HG03045 (cell line): ENCODE data around the gene TMEM151B.

ENCODE experiments used
- ATAC-seq: cut with Tn5 transposase; IDR thresholded peaks from one replicate; pipeline ENCODE4 v1.9.1; 2021; ENCODE audit warnings: mild to moderate bottlenecking, moderate library complexity; ENCODE audit not compliant: unreplicated experiment

Gene TMEM151B

GRCh38 chr6:44263354-44264100 lies 6.7 kb upstream of the TMEM151B start:
- no peak for ATAC-seq

GRCh38 chr6:44264154-44265006 lies 5.9 kb upstream of the TMEM151B start:
- ATAC-seq = peak; percentile 25

- peak; percentile 42 for ATAC-seq
Measured at GRCh38 chr6:44265007-44265721, 5.1 kb upstream of the TMEM151B start, which contains the start of gene NFKBIE. Gene NFKBIE, minus strand, starts transcription at chr6:44265551. Its CDS starts 205 bp downstream, at chr6:44265346.

- no peak for ATAC-seq
Measured at GRCh38 chr6:44265722-44266233, 4.5 kb upstream of the TMEM151B start.

GRCh38 chr6:44266347-44266746 lies 3.9 kb upstream of the TMEM151B start:
- no peak for ATAC-seq

DNA sequence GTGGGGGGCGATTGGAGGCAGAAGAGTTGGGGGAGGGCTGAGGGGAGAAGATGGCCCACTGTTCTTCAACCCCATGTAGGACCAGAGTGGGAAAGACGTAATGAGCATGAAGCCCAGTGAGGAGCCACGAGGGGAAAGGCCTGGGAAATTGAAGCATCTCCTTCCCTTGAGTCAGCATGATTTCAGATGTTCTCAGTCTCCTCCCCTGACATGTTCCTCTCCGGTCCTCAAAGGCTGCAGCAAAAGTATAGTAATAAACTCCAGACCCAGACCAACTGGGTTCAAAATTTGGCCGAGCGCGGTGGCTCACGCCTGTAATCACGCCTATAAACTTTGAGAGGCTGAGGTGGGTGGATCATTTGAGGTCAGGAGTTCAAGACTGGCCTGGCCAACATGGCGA lies 3.0 kb upstream of the TMEM151B start:
- no peak for ATAC-seq

DNA sequence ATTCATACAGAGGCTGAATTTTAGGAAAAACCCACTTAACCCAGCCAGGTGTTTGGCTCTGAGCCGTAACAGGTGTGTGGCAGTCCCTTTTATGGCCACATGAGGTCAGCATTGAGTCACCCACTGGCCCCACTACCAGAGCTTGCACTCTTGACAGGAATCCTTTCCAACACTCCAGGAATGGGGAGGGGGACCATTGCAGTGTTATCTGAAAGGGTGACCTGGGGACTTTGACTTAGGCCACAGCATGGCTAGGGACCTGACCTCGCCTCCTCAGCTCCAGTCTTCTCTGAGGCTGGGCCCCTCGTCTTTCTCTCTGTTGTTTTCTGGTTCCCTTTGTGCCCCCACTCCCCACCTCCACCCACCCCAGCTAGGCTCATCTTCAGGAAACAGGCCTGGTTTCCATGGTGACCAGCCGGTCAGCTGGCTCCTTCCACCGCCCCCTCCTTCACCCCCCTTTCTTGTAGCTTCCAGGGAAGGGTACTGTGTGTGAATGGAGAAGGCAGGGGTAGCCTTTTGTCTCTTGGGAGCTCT lies 2.1 kb upstream of the TMEM151B start:
- no peak for ATAC-seq

GRCh38 chr6:44269178-44269920 lies 901 bp upstream of the TMEM151B start:
- no peak for ATAC-seq

DNA sequence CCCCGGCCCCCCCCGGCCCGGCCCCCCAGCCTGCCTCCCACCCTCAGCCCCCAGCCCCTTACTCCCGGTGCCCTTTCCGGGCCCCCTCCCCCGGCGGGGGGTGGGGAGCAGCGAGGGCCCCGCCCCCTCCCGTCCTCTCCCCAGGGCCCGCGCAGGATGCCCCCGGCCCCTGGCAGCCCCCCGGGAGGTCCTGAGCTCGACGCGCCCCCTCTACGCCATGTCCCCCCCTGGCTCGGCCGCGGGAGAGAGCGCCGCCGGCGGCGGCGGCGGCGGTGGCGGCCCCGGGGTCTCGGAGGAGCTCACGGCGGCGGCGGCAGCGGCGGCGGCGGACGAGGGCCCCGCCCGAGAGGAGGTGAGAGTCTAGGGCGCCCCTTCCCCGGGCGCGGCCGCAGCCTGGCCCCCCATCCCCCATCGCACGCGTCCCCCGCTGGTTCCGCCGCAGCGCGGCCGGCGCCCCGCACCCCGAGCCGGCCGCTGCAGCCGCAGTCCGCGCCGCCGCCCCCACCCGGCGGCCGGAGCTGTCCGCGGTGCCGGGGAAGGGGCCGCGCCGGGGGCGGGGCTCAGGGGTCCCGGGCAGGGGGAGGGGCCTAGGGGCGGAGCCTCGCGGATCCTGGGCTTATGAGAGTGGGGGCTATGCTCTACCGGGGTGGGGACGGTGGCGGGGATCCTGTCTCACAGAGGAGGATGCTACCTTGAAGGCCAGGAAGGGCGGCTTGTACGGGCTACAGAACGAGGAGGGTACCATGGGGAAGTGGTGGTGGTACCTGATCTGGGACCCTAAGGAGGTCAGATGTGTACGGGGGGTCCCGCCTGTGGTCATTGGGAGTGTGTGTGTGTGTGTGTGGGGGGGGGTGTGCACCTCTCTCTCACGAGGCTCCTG lies 516 bp downstream of the TMEM151B start:
- ATAC-seq = no peak

- no peak for ATAC-seq
Measured at GRCh38 chr6:44271406-44271723, 1.1 kb downstream of the TMEM151B start.

DNA sequence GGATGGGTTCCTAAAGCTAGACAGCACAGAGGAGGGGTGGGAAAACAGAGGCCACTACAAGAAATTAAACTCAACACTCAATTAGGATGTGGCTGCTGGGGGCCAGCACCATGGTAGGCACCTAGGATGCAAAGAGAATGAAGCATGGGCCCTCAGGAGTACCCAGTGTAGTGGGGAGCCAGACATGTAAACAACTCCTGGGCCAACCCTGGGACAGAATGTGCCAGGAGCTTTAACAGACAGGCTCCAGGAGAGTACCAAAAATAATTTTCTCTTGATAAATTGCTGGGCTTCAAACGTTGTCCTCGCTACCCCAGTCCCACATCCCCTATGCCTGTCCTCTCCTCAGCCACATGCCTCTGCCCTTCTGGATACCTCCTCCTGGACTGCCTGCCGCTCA lies 1.7 kb downstream of the TMEM151B start:
- no peak for ATAC-seq

DNA sequence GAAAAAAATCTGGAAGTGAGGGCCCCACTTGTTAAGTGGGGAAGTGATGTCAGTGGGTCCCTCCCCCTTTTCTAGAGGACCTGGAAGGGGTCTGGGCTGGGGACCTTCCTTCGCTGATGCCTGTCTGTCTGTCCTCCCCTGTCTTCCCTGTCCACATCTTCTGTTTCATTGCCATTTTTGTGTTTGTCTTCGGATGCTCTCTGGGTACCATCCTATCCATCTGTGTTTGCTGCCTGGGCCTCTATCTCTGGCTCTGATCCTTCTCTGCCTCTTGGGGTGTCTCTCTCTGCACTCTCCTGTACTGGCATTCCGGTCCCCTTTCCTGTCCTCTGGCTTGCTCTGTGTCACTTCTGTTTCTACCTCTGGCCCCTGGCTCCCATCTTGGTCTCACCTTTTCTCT lies 2.3 kb downstream of the TMEM151B start:
- ATAC-seq = no peak

DNA sequence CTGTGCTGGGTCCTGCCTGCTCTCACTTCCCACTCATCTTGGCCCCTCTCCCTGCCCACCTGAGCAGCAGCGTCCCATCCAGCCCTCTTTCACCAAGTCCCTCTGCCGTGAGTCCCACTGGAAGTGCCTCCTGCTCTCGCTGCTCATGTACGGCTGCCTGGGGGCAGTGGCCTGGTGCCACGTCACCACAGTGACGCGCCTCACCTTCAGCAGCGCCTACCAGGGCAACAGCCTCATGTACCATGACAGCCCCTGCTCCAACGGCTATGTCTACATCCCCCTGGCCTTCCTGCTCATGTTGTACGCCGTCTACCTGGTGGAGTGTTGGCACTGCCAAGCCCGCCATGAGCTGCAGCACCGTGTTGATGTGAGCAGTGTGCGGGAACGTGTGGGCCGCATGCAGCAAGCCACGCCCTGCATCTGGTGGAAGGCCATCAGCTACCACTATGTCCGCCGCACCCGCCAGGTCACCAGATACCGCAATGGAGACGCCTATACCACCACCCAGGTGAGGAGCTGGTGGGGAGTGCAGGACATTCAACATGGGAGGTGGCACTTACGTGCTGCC lies 2.8 kb downstream of the TMEM151B start:
- no peak for ATAC-seq

- ATAC-seq = no peak
Measured at GRCh38 chr6:44273617-44274016, 3.4 kb downstream of the TMEM151B start.

DNA sequence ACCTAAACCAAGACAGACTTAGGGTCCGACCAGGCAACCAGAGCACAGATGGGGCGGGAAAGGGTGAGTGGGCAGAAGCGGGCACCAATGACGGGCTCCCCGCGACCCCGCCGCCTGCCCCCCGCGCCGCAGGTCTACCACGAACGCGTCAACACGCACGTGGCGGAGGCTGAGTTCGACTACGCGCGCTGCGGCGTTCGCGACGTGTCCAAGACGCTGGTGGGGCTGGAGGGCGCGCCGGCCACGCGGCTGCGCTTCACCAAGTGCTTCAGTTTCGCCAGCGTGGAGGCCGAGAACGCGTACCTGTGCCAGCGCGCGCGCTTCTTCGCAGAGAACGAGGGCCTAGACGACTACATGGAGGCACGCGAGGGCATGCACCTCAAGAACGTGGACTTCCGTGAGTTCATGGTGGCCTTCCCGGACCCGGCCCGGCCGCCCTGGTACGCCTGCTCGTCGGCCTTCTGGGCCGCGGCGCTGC lies 5.1 kb downstream of the TMEM151B start:
- ATAC-seq = no peak

GRCh38 chr6:44275749-44276648 lies 5.7 kb downstream of the TMEM151B start:
- ATAC-seq = no peak

GRCh38 chr6:44276667-44277640 lies 6.7 kb downstream of the TMEM151B start:
- ATAC-seq = no peak
